Fibroblast of the conjunctiva (primary cell): Measurements from ENCODE around the gene ITPRID2.

Source experiments
- DNase-seq: peaks from one replicate; pipeline ENCODE4 v3.0.0-alpha.2; 2010; ENCODE audit warnings: low read depth

Gene ITPRID2

GRCh38 chr2:181891258-181891965, at the start of gene ITPRID2:
Gene ITPRID2, plus strand, starts transcription at chr2:181891730. Its CDS starts 337 bp downstream, at chr2:181892067.
- peak; percentile 77 for DNase-seq

- no peak for DNase-seq
Measured at GRCh38 chr2:181844551-181845290, 46.8 kb upstream of the ITPRID2 start.

- DNase-seq: no peak
Measured at GRCh38 chr2:181846399-181847197, 44.9 kb upstream of the ITPRID2 start.

DNA sequence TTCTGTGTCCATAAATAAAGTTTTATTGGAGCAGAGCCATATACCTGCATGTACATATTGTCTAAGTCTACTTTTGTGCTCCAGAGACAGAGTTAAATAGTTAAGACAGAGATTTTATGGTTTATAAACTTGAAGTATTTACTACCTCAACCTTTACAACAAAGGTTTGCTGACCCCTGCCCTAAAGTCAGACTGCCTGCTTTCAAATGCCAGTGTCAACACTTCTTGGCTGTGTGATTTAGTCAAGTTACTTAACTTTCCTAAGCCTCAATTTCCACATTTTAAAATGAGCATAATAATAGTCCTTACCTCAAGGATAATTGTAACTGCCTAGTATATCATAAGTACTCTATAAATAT, 44.4 kb upstream of the ITPRID2 start:
- DNase-seq: no peak

DNA sequence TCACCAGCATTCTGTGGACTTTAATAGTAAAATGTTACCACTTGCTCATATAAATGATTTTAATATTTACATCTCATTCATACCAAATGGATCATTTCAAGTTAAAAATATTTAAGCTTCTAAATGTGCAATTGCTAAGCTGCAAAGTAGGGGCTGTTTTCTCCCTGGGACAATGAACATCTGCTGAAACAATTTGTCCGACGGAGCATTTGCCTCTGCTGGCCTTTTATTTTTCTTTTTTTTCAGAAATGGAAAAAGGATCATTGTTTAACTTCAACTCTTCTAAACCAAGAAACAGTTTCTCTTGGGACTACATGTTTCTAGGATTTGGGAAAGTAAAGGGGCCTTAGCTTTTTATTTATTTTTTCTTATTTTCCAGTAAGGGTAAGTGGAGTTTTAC, 43.8 kb upstream of the ITPRID2 start:
- no peak for DNase-seq

GRCh38 chr2:181848261-181848886, 43.2 kb upstream of the ITPRID2 start:
- DNase-seq: no peak

- DNase-seq: no peak
Measured at GRCh38 chr2:181849601-181850000, 41.9 kb upstream of the ITPRID2 start.

DNA sequence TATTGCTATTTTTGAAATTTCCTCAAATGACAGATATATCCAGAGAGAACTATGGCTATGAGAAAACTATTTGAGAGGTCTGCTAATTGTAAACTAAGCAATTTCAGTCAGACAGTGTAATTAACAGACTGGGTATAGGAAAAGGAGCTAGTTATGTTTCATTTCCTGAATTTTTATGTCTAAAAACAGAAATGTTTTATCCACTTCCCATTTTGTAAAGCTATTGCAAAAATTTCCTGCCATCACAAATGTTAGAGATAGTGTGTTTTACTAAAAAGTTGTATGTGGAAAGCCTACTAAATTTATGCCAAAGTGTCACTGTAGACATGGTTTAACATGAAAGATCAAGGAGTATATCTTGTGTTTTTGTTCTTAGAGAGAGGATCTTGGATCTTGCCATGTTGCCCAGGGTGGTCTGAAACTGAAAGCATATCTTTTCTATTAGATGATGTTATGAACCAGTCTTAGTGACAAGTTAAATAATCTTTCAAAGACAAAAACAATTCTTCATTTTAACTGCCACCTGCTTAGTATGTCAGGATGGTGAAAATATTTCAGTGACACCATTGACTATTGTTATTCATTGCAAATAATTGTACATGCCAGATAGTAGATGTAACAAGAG, 40.5 kb upstream of the ITPRID2 start:
- DNase-seq: no peak

DNA sequence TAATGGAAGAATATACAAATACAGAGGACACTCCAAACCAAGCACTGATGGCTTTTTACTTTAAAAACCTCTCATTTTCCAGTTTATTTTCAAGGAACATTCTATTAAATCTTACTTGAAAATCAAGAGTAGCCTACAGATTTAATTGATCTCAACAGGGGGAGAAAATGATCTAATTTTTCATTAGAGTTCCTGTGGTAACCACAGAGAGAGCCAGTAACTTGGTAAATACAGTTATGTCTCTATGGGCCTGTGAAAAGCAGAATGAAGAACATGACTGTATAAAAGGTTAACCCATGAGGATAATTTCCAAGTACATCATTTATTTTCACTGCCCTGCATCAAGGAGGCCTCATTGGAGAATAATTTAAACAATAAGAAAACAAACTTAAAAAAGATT, 39.8 kb upstream of the ITPRID2 start:
- no peak for DNase-seq

DNA sequence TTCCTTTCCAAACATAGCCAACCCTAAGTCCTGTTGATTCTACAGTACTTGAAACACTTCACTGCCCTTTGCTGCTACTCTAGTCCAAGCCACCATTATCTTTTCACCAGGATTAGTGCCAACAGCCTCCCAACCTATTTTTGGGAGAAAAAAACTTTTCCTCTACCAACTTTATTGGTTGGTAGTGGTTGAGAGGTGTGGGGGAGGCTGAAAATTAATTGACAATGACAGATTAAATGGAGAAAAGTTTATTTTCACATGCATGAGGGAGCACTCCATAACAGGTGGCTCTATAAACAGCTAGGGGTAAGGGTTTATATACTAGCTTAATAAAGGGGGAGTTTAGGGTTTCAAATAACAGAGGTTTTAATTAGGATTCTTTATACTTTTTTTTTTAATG, 37.8 kb upstream of the ITPRID2 start:
- DNase-seq: no peak

DNA sequence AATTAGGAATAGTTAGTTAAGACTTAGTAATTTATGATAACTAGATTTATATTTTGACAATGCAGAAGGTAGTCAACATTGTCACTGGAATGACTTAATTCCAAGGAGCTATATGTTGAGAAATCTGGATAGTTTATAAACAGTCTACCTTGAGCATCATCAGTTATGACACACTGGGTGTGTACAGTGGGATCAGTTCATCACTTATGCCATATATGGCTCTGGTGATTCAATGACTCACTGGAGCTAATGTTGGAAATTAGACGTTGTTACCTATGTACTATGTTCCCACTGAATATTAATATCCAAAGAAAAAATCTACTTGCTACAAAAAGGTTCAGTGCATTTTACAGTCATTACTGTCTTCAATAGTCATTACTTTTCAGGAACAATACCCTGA, 34.0 kb upstream of the ITPRID2 start:
- DNase-seq: no peak

DNA sequence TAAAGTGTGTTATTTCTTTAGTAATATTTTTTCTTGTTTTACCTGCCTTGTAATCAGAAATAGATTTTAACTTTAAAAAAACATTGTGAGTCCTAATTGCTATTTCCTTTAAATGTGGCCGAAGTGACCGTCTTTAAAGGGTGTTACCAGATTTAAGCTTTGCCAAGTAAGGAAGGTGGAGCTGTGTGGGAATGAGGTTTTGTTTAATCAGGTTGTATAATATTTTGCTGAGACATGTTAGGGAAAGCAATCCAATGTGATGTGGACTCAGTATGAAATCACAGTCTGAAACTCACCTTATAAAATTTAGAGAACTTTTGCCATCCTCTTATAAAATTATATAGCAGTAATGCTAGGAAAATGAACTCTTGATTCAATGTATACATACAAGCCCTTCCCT, 32.9 kb upstream of the ITPRID2 start:
- DNase-seq: no peak

DNA sequence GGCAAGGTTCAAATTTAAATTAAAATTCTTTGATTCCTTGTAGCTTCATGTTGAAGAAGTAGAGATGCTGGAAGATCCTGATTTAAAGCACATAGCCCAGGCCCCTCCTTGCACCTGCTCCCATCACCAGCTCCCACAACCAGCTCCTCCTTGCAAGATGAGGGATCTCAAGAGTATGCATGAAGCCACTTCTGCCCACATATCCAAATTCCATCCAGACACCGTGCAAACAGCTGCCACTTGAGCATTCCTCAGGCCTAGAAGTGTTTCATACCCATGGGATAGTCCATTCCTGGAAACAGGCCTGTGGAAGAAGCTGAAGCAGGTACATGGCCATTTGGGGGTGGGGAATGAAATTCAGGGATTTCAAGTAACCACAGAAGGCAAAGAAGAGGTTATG, 32.4 kb upstream of the ITPRID2 start:
- no peak for DNase-seq

DNA sequence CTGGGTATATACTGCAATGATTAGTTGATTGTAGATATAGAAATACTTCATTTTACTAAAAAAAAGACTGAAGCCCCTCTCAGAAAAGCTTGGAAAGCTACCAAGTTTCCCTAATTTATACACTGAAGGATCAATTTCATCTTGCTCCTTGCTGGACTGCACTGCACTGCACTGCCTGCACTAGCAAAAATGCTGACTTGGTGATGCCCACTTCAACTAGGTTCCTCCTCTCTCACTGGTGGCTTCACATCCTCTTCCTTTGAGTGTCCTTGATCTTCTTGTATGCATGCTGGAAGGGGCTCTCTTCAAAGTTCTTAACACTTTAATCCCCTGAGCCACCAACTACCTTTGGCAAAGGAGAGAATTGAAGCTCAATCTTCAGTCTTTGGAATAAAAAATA, 31.7 kb upstream of the ITPRID2 start:
- no peak for DNase-seq

GRCh38 chr2:181861379-181861778, 30.2 kb upstream of the ITPRID2 start:
- no peak for DNase-seq

GRCh38 chr2:181862583-181863281, 28.8 kb upstream of the ITPRID2 start:
- DNase-seq: no peak

GRCh38 chr2:181872178-181872577, 19.4 kb upstream of the ITPRID2 start:
- DNase-seq: no peak

- DNase-seq: no peak
Measured at GRCh38 chr2:181876614-181877063, 14.9 kb upstream of the ITPRID2 start.

DNA sequence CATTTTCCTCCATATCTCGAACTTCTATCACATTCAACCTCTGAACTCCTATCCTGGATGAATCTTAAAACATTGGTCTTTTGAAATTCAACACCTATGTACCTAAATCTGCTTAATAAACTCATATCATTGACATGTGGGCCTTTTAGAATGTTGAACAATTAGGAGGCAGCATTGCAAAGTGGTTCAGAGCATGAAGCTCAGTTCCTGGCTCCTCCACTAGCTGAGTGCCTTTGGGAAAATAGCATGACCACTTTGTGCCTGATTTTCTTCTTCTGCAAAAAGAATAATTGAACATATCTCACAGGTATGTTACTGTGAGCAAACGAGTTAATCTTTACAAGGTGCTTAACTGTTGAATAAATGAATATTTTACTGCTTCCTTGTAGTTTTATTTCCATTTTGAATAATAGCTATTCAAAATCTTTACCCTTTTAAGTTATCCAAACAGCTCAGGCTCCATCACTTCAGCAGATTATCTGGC, 14.3 kb upstream of the ITPRID2 start:
- DNase-seq: no peak

DNA sequence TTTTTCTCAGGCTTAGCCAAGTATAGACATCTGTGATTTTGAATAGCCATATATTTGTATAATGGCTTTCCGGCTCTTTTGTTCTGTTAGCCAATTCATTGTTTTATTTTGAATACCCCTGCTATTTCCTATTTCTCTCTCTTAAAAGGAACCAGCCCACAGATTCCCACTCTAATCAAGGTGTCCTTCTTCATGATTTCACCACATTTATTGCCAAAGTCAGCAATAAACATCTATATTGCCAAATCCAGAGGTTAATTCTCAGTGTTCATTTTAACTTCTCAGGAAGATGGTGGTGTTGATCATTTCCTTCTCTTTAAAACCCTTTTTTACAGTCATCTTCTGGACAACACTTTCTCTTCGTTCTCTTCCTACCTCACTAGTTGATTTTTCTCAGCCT, 13.1 kb upstream of the ITPRID2 start:
- DNase-seq: no peak

- no peak for DNase-seq
Measured at GRCh38 chr2:181879295-181879694, 12.2 kb upstream of the ITPRID2 start.
